GM19025 (cell line): ENCODE data around the gene CST9.

Source experiments
- ATAC-seq: cut with Tn5 transposase; IDR thresholded peaks from one replicate; pipeline ENCODE4 v1.9.1; 2021; ENCODE audit warnings: mild to moderate bottlenecking, low read depth, moderate library complexity; ENCODE audit not compliant: unreplicated experiment

CST9 gene

GRCh38 chr20:23605867-23606651 lies at the start of gene CST9:
Gene CST9, minus strand, starts transcription at chr20:23605917. Its CDS starts 53 bp downstream, at chr20:23605864.
- ATAC-seq: no peak

- no peak for ATAC-seq
These were observed 49.0 kb upstream of the CST9 start for GRCh38 chr20:23654717-23655116.

GRCh38 chr20:23654000-23654399 lies 48.3 kb upstream of the CST9 start:
- no peak for ATAC-seq

- ATAC-seq: no peak
These were observed 47.8 kb upstream of the CST9 start for GRCh38 chr20:23653400-23653938.

GRCh38 chr20:23652926-23653325 lies 47.2 kb upstream of the CST9 start:
- ATAC-seq: no peak

GRCh38 chr20:23652371-23652770 lies 46.7 kb upstream of the CST9 start:
- no peak for ATAC-seq

- ATAC-seq: no peak
These were observed 45.4 kb upstream of the CST9 start for GRCh38 chr20:23651117-23651516.

GRCh38 chr20:23649830-23650417 lies 44.2 kb upstream of the CST9 start:
- ATAC-seq: no peak

GRCh38 chr20:23649242-23649641 lies 43.5 kb upstream of the CST9 start:
- ATAC-seq: no peak

- no peak for ATAC-seq
These were observed 41.6 kb upstream of the CST9 start for GRCh38 chr20:23647346-23647745.

GRCh38 chr20:23646106-23646873 lies 40.6 kb upstream of the CST9 start:
- ATAC-seq: no peak

- ATAC-seq: peak; percentile 55
These were observed 39.9 kb upstream of the CST9 start for GRCh38 chr20:23645575-23645974.

GRCh38 chr20:23644164-23644563 lies 38.4 kb upstream of the CST9 start:
- no peak for ATAC-seq

GRCh38 chr20:23643659-23644058 lies 37.9 kb upstream of the CST9 start:
- no peak for ATAC-seq

- no peak for ATAC-seq
These were observed 36.4 kb upstream of the CST9 start for GRCh38 chr20:23641936-23642751.

- no peak for ATAC-seq
These were observed 35.3 kb upstream of the CST9 start for GRCh38 chr20:23640671-23641667.

- ATAC-seq: no peak
These were observed 34.4 kb upstream of the CST9 start for GRCh38 chr20:23640018-23640601.

GRCh38 chr20:23639490-23639958 lies 33.8 kb upstream of the CST9 start:
- ATAC-seq: no peak

GRCh38 chr20:23638309-23638708 lies 32.6 kb upstream of the CST9 start:
- ATAC-seq: no peak
